ENCODE results near the gene PSMD13.

PSMD13 gene

DNA sequence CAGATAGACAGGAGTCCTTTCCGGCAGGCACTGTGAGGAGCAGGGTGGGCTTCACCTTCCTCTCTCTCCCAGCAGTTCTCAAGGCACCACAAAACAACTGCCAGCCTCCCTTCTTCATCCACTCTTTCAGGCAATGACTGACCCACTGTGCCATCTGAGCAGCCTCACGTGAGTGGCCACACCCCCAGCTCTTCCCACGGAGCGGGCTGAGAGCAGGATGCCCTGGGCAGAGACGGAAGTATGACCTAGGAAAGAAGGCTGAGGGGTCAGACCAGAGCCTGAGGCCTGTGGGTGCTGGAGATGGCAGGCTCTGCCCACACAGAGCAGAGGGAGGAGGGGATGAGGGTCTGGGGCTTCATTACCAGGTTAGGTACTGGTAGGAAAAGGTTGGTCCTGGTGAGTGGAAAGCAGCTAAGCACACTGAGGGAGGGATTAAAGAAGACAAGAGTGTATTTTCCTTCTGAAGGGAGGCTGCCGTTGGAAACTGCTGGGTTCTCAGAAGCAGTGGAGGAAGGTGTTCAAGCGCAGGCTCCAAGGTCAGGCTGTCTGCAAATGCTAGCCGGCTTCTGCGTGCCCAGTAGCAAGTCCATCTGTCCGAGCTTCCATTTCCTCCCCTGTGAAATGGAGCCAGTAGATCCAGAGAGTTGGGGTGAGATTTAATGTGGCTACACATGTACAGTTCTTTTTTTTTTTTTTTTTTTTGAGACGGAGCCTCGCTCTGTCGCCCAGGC is 46.0 kb downstream of the PSMD13 start:
- no peak for TF ChIP-seq TCF4 (CRISPR knock-in tag; IDR thresholded peaks at IDR 0.05; ENCODE audit: borderline replicate concordance)
- TF ChIP-seq ARNTL (CRISPR knock-in tag; IDR thresholded peaks at IDR 0.05; ENCODE audit: borderline replicate concordance, low read depth), result no peak
- no peak for TF ChIP-seq ISL1 (CRISPR knock-in tag; IDR thresholded peaks at IDR 0.05)
- no peak for TF ChIP-seq PPARA (CRISPR knock-in tag; IDR thresholded peaks at IDR 0.05; ENCODE audit: borderline replicate concordance)
- TF ChIP-seq ZNF70 (CRISPR knock-in tag; IDR thresholded peaks at IDR 0.05), result no peak
- TF ChIP-seq CSDC2 (CRISPR knock-in tag; IDR thresholded peaks at IDR 0.05), result no peak
- TF ChIP-seq, protein P1, sequence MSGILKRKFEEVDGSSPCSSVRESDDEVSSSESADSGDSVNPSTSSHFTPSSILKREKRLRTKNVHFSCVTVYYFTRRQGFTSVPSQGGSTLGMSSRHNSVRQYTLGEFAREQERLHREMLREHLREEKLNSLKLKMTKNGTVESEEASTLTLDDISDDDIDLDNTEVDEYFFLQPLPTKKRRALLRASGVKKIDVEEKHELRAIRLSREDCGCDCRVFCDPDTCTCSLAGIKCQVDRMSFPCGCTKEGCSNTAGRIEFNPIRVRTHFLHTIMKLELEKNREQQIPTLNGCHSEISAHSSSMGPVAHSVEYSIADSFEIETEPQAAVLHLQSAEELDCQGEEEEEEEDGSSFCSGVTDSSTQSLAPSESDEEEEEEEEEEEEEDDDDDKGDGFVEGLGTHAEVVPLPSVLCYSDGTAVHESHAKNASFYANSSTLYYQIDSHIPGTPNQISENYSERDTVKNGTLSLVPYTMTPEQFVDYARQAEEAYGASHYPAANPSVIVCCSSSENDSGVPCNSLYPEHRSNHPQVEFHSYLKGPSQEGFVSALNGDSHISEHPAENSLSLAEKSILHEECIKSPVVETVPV (CRISPR knock-in tag; IDR thresholded peaks at IDR 0.05), result no peak
- TF ChIP-seq, protein P2, sequence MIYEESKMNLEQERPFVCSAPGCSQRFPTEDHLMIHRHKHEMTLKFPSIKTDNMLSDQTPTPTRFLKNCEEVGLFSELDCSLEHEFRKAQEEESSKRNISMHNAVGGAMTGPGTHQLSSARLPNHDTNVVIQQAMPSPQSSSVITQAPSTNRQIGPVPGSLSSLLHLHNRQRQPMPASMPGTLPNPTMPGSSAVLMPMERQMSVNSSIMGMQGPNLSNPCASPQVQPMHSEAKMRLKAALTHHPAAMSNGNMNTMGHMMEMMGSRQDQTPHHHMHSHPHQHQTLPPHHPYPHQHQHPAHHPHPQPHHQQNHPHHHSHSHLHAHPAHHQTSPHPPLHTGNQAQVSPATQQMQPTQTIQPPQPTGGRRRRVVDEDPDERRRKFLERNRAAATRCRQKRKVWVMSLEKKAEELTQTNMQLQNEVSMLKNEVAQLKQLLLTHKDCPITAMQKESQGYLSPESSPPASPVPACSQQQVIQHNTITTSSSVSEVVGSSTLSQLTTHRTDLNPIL (CRISPR knock-in tag; IDR thresholded peaks at IDR 0.05; ENCODE audit: low read depth), result no peak
- no peak for TF ChIP-seq SNAI2 (CRISPR knock-in tag; IDR thresholded peaks at IDR 0.05)
- TF ChIP-seq GLIS3 (CRISPR knock-in tag; IDR thresholded peaks at IDR 0.05), result no peak
- no peak for TF ChIP-seq TOX (CRISPR knock-in tag; IDR thresholded peaks at IDR 0.05; ENCODE audit: borderline replicate concordance)
- TF ChIP-seq, protein P3, sequence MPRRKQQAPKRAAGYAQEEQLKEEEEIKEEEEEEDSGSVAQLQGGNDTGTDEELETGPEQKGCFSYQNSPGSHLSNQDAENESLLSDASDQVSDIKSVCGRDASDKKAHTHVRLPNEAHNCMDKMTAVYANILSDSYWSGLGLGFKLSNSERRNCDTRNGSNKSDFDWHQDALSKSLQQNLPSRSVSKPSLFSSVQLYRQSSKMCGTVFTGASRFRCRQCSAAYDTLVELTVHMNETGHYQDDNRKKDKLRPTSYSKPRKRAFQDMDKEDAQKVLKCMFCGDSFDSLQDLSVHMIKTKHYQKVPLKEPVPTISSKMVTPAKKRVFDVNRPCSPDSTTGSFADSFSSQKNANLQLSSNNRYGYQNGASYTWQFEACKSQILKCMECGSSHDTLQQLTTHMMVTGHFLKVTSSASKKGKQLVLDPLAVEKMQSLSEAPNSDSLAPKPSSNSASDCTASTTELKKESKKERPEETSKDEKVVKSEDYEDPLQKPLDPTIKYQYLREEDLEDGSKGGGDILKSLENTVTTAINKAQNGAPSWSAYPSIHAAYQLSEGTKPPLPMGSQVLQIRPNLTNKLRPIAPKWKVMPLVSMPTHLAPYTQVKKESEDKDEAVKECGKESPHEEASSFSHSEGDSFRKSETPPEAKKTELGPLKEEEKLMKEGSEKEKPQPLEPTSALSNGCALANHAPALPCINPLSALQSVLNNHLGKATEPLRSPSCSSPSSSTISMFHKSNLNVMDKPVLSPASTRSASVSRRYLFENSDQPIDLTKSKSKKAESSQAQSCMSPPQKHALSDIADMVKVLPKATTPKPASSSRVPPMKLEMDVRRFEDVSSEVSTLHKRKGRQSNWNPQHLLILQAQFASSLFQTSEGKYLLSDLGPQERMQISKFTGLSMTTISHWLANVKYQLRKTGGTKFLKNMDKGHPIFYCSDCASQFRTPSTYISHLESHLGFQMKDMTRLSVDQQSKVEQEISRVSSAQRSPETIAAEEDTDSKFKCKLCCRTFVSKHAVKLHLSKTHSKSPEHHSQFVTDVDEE (CRISPR knock-in tag; IDR thresholded peaks at IDR 0.05), result no peak
- no peak for TF ChIP-seq ZNF8 (CRISPR knock-in tag; IDR thresholded peaks at IDR 0.05)
- TF ChIP-seq, protein P4, sequence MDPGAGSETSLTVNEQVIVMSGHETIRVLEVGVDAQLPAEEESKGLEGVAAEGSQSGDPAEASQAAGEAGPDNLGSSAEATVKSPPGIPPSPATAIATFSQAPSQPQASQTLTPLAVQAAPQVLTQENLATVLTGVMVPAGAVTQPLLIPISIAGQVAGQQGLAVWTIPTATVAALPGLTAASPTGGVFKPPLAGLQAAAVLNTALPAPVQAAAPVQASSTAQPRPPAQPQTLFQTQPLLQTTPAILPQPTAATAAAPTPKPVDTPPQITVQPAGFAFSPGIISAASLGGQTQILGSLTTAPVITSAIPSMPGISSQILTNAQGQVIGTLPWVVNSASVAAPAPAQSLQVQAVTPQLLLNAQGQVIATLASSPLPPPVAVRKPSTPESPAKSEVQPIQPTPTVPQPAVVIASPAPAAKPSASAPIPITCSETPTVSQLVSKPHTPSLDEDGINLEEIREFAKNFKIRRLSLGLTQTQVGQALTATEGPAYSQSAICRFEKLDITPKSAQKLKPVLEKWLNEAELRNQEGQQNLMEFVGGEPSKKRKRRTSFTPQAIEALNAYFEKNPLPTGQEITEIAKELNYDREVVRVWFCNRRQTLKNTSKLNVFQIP (CRISPR knock-in tag; IDR thresholded peaks at IDR 0.05; ENCODE audit: borderline replicate concordance, low read depth), result no peak
- no peak for TF ChIP-seq ZFP3 (CRISPR knock-in tag; IDR thresholded peaks at IDR 0.05)
- TF ChIP-seq OSR1 (CRISPR knock-in tag; IDR thresholded peaks at IDR 0.05), result no peak
- TF ChIP-seq, protein P5, sequence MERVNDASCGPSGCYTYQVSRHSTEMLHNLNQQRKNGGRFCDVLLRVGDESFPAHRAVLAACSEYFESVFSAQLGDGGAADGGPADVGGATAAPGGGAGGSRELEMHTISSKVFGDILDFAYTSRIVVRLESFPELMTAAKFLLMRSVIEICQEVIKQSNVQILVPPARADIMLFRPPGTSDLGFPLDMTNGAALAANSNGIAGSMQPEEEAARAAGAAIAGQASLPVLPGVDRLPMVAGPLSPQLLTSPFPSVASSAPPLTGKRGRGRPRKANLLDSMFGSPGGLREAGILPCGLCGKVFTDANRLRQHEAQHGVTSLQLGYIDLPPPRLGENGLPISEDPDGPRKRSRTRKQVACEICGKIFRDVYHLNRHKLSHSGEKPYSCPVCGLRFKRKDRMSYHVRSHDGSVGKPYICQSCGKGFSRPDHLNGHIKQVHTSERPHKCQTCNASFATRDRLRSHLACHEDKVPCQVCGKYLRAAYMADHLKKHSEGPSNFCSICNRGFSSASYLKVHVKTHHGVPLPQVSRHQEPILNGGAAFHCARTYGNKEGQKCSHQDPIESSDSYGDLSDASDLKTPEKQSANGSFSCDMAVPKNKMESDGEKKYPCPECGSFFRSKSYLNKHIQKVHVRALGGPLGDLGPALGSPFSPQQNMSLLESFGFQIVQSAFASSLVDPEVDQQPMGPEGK (CRISPR knock-in tag; IDR thresholded peaks at IDR 0.05; ENCODE audit: borderline replicate concordance), result no peak
- TF ChIP-seq ZNF565 (CRISPR knock-in tag; conservative IDR thresholded peaks at IDR 0.05; ENCODE audit: low read depth), result no peak
- no peak for ATAC-seq

DNA sequence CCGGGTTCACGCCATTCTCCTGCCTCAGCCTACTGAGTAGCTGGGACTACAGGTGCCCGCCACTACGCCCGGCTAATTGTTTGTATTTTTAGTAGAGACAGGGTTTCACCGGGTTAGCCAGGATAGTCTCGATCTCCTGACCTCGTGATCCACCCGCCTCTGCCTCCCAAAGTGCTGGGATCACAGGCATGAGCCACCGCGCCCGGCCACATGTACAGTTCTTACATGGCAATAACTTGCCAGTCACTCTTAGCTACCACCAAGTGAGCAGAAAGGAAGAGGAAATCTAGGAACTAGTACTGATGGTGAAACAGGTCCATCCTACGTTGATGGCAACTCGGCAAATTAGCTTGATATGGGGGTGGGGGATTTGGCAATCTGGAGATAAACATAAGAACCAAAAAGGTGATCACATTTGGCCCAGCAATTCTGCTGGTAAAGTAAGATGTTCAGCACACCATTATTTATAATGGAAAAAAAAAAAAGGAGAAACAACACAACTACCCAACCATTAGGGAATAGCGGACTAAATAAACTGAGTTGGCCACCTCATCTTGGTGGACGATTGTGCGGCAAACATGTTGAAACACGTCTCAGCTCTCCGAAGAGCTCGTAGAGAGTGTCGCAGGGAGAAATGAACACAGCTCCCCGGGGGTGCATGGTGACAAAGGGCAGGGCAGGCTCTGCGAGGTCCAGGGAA is 46.8 kb downstream of the PSMD13 start:
- no peak for ATAC-seq
- TF ChIP-seq ZNF565 (CRISPR knock-in tag; conservative IDR thresholded peaks at IDR 0.05; ENCODE audit: low read depth) (no peak), ZNF8 (CRISPR knock-in tag; IDR thresholded peaks at IDR 0.05) (no peak), ZC3H10 (CRISPR knock-in tag; IDR thresholded peaks at IDR 0.05) (no peak), TOX (CRISPR knock-in tag; IDR thresholded peaks at IDR 0.05; ENCODE audit: borderline replicate concordance) (no peak), TCF4 (CRISPR knock-in tag; IDR thresholded peaks at IDR 0.05; ENCODE audit: borderline replicate concordance) (no peak)
- TF ChIP-seq, protein P2 (CRISPR knock-in tag; IDR thresholded peaks at IDR 0.05; ENCODE audit: low read depth), result no peak

All from SK-N-SH treated with all-trans-retinoic acid at 6 μM for 48 hours (cell line).